Body of pancreas (tissue), 4 donors: ENCODE results near the gene NDEL1.

ENCODE experiments used
- POLR2A ChIP-seq, 3 donors: fragments of 450-650 bp; IDR thresholded peaks; one replicate each; pipeline ENCODE4 v1.6.1; 2016; ENCODE audit warnings: antibody characterized with exemption in 3 of 3, mild to moderate bottlenecking in 2 of 3
- TF ChIP-seq, protein P1 (sequence below), 7 experiments: fragments of 450-650 bp in 4 of 7; fragments of 200-600 bp in 3 of 7; sonication (generic) in 3 of 7; IDR thresholded peaks; one replicate each; pipeline ENCODE4 v1.5.1; 2016 to 2019; ENCODE audit warnings: antibody characterized with exemption in 7 of 7

DNA sequence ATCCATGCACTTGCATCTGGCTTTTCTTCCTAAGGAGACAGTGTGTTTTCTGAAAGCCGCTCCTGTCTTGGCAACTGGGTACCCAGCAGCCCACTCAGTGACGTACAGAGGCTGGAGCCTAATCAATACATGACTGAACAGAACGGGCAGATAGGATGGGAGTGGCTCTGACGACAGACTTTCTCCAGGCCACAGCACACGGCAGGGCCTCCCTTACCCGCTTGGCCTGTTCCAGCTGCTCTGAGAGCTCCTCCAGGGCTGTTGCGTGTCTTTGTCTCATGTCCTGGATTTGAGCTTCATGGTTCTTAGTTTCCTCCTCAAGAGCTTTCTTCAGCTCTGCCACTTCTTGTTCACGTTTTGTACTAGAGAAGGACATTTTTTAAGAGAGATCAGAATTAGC, 64.9 kb downstream of the NDEL1 start:
- TF ChIP-seq POLR2A (IDR thresholded peaks at IDR 0.05) = no peak
- TF ChIP-seq, protein P1, sequence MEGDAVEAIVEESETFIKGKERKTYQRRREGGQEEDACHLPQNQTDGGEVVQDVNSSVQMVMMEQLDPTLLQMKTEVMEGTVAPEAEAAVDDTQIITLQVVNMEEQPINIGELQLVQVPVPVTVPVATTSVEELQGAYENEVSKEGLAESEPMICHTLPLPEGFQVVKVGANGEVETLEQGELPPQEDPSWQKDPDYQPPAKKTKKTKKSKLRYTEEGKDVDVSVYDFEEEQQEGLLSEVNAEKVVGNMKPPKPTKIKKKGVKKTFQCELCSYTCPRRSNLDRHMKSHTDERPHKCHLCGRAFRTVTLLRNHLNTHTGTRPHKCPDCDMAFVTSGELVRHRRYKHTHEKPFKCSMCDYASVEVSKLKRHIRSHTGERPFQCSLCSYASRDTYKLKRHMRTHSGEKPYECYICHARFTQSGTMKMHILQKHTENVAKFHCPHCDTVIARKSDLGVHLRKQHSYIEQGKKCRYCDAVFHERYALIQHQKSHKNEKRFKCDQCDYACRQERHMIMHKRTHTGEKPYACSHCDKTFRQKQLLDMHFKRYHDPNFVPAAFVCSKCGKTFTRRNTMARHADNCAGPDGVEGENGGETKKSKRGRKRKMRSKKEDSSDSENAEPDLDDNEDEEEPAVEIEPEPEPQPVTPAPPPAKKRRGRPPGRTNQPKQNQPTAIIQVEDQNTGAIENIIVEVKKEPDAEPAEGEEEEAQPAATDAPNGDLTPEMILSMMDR (IDR thresholded peaks at IDR 0.05) = no peak
